Measurements from ENCODE around the gene ALPI.

The ALPI gene

DNA sequence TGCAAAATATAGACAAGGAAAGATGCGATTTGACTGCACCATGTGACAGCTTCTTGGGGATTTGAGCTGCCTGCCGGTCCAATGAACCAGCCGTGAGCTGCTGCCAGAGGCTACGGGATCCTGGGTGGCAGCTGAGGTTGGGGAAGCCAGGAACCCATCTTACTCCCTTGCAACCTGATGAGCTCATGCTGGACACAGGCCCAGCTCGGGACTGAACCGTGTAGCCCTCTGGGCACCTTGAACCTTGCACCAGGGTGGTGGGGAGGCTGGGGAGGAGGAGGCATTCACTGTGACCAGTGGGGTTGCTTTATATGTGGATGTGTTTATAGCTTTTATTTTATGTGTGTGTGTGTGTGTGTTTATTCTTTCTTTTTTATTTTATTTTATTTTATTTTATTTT, 9.1 kb downstream of the ALPI start:
- DNase-seq, result no peak

DNA sequence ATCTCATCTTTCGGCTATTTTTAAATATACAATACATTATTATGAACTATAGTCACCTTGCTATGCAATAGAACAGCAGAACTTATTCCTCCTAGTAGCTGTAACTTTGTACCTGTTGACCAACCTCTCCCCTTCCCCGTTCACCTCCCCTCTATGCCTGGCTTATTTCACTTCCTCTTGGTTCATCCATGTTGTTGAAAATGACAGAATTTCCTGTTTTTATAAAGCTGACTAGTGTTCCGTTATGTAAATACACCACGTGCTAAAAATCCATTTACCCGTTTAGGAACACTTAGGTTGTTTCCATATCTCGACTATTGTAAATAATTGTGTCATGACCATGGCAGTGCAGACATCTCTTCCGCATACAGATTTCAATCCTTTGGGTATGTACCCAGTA, 10.3 kb downstream of the ALPI start:
- no peak for DNase-seq

DNA sequence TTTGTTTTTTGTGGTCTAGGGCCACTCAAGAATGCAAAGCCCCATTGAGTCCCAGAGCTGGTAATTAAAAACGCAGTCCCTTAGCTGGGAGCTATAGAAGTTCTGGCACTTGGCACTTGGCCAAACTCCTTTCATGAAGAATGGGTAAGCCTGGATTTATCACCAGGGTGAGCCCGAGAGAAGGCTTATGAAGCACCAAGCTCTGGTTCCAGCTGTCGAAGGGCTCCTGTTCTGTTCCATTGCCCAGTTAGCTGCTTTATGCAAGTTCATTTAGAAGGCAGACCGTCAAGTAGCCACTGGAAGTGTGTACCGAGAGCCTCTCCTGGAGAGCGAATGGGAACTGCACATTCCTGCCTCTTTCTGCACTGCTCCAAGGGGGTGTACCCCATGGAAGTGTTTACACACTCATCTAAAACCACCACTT, 17.5 kb downstream of the ALPI start:
- DNase-seq, result no peak

DNA sequence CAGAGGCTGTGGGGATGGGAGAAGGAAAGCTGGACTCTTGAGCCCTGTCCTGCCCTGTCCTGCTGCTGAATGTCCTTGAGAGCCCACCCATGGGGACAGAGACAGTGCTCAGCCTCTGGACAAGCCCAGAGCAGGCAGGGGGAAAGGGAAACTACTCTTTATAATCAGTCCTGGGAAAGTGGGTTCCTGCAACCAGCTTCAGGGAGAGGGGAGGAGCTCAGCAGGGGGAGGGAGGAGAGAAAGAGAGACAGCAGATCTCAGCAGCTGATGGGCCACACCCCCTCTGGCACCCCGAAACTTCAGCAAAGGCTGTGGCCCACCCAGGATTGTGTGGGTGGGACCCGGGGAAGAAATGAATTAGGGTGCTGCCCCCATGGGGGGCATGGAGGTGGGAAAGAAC, 20.1 kb downstream of the ALPI start:
- DNase-seq, result no peak

DNA sequence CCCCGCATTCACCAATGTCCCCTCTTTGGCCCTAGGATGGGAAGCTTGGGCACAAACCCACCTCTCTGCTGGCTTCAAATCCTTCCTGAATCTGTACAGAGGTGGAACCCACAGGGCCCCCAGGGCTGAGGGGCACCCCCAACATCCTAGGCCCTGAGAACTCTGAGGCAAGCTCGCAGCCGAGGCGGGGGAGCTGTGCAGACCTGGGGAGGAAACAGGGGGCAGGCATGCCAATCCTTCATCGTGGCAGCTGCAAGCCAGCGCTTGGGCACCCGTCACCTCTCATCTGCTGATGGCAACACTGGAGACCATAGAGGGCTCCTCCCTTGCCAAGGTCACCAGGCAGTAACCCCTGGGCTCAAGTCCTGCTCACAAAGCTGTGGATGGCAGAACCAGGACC, 20.8 kb downstream of the ALPI start:
- DNase-seq, result no peak

DNA sequence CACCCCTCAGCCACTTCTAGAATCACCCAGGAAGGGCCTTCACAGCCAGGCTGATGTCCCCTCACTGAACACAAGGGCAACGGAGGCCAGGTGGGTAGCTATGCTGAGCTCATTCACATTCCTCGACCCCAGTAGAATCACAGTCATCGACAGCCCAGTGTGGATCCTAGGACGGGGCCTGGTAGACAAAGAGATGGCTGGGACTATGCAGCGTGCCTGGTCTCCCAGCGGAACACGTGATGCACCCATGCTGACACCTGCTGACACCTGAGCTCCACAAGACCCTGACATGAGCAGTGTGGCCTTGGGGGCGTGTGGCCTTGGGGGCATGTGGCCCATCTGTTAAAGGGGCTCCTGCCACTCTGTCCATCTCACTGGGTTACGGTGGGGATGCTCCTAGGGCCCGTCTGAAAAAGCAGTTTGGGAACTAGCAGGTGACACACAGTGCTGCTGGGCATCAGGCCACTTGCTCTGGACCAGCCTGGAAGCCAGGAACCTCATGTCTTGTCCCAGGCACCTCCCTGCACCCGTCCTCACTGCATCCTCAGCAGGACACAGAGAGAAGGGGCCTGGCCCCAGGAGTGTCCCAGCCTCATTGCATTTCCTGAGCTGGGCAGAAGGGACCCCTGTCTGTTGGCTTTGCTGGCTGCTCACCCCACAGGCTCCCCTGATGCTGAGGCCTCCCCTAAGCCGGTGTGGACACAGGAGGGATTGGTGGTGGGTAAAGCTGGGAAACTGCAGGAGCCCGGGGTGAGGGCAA, 22.0 kb downstream of the ALPI start:
- no peak for DNase-seq

DNA sequence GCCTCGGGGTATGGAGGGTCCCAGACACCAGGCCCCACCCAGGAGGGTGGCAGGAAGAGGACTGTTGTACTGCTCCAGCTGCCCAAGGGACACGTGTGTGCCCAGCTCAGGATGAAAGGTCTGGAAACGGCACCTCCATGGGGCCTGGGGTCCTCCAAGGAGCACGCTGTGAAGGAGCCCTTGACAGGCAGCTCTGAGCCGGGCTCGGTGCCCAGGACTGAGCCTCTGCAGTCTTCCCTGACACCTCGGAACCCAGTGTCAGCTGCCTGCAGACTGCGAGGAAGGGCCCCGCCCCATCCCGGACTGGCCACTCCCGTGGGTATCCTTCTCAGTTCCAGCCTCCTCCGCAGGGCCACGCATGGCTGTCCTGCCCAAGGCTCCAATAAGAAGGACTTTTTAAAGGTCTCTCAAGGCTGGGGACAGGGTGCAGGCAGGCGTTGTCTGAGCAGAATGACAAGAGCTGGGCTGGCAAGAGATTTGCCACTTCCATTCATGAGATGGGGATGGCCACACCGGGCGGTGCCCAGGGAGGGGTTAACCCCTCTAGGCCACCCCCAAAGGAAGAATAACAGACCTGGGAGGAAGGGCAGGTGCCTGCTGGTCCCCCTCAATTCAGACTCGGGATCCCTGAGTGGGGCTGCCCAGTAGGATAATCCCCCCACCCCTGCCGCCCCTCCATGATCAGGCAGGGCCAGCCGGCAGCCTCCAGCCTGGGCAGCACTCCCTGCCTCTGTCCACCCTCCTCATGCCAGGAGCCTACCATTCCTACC, 22.8 kb downstream of the ALPI start:
- no peak for DNase-seq

DNA sequence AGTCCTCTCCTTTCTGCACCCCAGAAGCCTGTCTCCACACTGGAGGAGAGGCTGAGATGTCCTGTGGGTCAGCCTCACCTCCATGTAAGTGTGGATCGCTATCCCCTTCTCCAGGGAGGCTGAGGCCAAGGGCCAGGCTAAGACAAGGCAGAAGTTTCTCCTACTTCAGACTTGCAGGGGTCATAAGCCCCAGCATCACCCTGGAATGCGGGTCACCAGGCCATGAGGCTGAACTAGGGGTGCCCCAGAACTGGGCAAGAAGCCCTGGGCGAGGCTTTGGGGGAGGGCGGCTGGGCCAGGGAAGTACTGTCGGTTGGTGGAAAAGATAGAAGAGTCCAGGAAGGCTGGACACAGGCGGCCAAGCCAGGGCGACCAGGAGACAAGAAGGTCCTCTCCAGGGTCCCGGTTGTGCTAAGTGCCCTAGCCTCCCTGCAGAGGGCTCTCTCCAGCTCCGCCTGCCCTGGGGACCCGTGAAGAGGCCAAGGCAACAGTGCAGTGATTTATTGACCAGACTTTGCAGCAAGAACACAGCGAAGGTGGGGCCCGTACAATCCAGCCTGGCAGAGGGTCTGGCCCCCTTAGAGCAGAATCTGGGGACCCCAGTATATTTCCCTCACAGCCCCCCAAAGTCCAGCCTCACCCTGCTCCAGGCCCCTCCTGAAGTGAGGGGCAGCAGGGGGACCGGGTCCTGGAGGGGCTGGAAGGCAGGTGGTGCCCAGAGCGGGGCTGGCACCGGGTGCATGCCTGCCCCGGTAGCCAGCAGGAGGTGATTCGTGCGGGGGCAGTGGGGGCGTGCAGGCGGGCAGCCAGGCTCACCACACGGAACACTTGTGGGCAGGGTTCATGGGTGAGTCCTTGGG, 23.6 kb downstream of the ALPI start:
- DNase-seq, result no peak

DNA sequence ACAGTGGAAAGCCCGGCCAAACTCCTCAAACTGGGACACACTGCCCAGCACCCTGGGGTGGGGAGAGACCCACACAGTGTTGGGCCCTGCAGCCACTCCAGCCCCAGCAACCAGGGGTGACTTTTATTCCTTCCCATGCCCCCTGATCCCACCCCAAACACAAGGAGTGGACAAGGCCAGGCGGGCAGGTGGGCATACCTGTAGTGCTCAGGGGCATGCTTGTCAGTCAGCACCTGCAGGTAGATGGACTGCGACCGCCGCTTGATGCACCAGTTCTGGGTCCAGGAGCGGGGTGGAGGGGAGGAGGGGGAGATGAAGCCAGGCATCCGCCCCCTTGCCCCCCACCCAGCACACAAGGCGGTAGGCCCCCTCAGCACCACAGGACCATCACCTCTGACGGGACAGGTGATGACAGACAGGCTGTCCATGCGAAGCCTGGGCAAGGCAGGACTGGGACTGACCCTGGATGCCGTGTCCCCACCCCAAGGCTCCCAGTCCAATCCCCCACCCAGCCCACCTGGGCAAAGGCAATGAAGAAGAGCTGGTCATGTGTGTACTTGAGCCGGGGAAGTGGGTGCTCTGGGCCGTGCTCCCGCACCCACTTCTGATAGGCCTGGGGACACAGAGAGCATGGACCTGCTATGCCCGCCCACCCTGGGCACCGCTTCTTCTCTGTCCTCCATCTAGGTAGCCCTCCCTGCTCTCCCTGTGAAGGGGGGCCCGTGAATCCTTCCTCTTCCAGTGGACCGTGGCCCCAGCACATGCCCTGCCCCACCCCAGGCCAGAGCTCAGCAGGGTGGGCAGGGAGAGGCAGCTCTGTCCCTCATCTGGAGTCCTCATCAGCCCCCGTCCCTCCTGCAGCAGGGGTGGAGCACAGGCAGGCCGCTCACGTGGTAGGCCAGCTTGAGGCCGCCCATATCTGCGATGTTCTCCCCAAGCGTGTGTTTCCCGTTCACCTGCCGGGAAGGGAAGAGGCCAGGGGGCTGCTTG, 24.5 kb downstream of the ALPI start:
- DNase-seq, result no peak

DNA sequence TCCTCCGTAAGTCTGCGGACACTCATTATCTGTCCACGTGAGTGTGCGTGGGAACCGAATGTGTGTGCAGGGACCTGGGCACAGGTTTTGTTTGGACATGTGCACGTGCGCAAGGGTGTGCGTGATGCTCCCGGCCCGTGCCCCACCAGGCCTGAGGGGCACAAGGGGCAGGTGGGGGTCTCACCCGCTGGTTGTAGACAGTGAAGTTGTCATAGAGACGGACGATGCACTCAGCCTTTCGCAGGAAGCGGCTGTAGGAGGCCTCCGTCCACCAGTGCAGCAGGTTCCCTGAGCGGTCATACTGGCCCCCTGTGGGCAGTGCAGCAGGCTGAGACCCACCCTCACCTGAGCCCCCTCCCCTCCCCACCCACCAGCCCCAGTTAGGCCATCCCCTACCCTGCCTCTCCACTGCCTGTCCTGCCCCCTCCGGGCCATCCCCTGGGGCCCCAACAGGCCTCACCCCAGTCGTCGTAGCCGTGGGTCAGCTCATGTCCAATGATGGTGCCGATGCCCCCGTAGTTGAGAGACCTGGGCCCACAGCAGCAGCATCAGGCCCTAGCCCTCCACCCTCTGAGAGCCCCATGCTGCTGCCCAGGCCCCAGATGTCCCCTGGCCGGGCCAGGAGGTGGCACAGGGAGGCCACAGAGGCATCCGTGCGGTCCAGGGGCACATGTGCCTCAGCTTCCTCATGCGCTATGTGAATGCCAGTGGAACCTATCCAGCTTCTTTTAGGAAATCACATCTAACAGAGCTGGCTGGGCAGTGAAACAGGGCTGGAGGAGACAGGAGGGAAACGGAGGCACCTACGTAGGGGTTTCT, 25.6 kb downstream of the ALPI start:
- DNase-seq, result no peak

DNA sequence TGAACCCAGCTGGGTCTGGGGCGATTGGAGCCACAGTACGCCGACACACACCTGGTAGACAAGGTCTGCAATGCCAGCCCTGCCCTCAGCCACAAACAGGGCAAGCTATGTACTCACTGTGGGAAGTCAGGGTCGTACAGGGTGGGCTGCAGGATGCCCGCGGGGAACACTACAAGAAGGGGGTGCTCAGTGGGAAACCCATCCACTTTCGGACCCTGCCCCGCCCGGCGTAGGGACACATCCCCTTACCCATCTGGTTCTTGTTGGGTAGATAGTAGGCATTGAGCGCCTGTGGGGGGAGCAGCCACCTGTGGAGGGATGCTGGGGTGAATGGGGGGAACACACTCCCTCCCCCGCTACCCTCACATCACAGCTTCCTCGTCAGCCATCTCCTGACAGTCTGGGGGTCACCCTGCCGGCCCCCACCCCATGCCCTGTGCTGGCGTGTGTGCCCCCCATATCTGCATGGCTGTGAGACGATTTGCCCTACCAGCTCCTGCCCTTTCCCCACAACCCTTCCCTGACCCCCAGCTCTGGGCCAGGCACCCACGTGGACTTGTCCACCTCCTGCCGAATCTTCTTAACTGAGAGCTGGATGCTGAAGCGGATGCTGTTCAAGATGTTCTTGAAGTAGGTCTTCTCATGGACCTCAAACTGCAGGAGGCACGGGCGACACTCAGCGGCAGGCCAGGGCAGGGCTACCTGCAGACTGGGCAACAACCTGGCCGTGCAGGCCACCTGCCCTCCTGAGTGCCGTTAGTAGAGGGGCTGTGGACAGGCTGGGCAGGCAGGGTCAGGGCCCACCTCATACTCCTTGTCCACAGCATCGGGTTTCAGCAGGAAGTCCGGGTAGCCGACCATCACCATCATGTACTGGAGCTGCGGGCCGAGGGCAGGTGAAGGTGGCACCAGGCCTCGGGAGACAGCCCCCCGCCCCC, 26.6 kb downstream of the ALPI start:
- no peak for DNase-seq

DNA sequence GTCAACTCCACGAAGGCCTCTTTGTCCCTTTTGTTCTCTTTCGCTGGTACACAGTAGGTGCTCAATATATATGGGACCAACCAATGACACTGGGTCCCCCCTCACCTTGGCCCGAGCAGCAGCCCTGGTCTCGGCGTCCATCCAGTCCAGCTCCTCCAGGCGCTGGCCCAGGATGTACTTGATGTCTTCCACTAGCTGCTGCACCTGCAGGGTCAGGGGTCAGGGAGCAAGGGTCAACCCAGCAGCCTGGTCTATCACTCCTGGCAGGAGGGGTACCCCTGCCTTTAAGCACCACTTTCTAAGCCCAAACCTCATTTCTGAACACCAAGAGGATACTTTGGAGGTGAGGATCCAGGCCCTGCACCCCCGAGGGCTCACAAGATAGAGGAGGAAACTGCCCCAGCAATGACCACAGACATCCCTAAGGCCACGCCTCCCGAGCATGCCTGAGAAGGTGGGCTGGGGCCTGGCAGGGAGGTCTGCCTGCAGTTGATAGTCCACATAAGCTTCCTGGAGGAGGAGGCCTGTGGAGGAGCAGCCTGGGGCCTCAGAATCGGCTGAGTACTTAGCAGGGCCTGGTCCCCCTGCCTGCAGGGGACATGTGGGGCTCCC, 27.5 kb downstream of the ALPI start:
- DNase-seq, result no peak

DNA sequence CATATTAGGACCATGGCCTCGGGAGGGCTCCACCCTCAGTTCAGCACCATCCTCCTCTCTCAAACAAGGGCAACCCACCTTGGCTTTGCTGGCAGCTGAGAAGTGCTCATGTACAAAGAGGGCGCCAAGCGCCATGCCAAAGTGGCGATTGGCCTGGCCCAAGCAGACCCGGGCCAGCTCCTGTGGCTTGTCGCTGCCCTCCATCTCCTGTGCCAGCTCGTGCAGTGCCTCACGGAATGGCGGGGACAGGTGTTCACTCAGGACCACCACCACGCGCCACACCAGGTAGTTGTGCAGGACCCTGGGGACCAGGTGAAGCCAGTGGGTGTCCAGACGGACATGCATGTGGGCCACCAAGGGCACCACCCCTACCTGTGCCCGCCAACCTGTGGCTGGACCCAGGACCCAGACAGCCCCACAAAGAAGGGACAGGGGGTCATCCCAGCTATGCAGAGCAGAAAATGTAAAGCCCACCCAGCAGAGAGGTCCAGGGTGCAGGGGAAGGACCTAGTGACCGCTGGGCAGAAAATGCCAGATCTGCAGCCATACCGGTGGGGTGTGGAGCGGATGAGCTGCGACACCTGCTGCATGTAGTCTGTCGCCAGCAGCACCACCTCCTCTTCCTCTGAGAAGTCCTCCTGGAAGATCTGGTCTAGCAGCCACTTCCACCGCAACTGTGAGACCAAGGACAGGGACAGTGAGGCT, 28.1 kb downstream of the ALPI start:
- no peak for DNase-seq

DNA sequence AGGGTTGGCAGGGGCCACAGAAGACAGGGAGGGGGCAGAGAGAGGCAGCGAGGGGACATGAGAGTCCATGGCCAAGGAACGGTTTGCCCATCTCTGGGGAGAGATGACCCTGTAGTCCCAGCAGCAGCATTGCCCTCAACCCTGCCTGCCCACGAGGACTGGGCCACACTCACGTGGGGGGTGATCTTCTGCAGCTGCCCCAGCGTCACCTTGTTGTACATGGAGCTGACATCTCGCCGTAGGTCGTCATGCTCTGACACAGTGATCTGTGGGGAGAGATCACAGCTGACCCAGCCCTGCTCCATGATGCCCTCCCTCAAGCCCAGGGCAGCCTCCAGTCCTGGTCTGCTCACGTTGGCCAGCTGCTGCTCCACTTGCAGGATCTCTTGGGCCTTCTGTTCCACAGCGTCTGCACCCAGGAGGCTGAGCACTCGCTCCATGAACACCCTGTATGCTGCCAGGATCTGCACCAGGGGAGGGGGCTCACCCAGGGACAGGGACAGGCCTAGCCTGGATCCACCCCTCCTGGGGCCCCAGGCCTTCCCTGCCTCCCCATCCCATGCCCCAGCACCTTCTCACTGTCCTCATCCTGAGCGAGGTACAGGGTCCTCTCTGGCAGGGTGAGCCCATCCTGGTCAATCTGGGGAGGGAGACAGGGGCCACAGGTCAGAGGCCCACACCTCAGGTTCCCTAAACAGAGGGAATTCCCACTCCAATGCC, 28.8 kb downstream of the ALPI start:
- no peak for DNase-seq

DNA sequence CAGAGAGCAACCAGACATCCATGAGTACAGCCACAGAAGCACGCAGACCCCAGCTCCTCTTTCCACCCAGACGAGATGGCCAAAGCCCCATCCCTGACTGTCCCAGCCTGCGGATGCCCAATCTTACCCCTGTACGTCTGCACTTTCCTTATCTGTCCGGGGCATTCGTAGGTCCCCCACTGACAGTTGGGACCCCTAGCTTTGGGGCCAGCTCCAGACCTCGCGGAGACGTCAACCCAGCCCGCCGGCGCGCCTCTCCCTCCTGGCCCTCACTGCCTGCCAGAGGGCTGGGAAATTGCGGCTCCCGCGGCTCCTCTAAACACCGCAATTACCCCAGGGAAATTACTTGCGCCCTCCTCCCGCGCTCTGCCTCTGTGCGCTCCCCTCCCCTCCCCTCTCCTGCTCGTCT, 29.4 kb downstream of the ALPI start:
- DNase-seq, result no peak

DNA sequence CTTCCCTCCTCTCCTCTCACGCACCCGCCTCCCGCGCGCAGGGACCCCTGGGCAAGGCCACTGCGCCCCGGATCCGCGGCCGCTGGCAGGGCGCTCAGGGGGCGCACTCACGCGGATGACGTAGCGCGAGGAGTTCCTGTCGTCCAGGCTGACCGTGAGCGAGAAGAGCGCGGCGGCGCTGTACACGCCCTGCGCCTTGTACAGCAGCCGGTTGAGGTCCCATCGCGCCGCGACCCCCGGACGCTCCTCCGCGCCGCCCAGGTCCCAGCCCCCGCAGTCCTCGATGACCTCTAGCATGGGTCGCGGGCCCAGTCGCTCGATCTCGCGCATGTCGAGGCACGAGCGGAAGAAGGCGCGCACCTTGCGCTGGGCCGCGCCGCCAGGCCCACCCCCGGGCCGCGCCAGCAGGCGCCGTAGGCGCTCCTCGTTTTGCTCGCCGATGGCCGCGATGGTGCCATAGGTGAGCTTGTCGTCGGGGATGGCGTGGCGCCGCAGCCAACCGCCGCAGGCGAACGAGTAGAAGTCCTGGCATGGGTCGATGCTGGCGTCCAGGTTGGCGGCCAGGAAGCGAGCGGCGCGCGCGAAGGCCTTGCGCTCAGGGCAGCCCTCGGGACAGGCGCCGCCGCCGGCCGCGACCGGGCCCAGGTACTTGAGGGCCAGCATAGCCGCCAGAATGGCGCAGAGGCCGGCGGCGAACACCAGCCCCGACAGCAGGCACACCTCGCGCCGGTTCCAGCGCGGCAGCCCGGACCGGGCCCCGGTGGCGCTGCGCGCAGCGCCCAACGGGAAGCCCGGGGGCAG, 30.0 kb downstream of the ALPI start:
- DNase-seq, result no peak

DNA sequence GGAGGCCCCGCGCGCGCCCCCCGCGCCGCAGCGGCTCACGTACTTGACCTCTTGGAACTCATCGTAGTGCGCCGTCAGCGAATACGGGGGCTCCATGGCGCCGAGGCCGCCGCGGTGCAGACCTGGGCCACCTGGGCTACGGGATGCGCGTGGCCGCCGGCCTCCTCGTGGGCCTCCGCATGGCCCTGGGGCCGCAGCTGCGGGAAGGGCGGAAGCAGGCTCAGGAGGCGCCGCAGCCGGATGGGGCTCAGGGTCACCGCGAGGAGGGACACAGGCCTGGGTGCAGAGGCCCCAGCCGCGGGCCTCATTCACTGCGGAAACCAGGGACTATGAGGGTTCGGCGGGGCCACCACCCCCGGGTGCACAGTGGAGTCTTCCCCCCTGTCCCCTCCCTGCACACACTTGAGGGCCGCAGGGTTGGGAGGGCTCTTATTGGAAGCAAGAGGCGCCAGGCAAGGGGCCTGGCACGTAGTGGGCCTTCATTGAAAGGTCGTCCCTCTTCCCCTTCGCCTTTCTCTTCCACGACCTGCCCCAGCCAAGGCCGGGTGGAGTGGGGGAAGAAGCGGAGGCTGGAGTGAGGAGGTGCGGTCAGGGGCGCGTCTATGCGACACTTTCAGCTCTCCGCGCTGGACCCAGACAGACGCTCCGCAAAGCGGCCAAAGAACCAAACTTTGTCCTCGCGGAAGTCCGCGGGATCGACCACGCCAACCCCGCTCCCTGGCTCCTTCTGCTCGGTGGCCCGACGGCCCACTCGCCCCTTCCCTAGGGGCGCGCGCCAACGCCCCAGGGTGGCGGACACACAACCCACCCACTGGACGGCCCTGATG, 30.8 kb downstream of the ALPI start:
- DNase-seq, result no peak

Data from NCI-H1048 (cell line).